Psoas muscle (tissue), 8 donors: ENCODE results near the gene BABAM1. TPM values are rescaled to one million over a fixed set of nuclear protein-coding genes. Genes with fewer than 3 reads are reported as not detected.
A peak's percentile ranks its signal among the peaks of the same experiment; 100 is the strongest.
"Not testable (repeated sequence)": the region's sequence is repeated elsewhere in the genome, so short reads cannot be mapped to it uniquely, and the experiment has no call there.

Experiments used
- ATAC-seq, 4 donors: fragments of 200-7000 bp; cut with Tn5 transposase; one replicate each; pipeline ENCODE4 v1.9.1; 2020; ENCODE audit warnings: moderate library complexity in 3 of 4, mild to moderate bottlenecking in 2 of 4
- DNase-seq, 2 donors: peaks; one replicate each; pipeline ENCODE4 v3.0.0-alpha.2; 2020
- H3K27ac ChIP-seq: fragments of 200-600 bp; one replicate; pipeline ENCODE4 v1.8.0; 2022
- H3K27me3 ChIP-seq, 3 donors: fragments of 200-600 bp in 1 of 3; one replicate each; pipeline versions ENCODE4 v1.6.1 to v1.8.0; 2013 to 2022; ENCODE audit warnings: low read length in 2 of 3, mild to moderate bottlenecking in 2 of 3, moderate library complexity in 1 of 3; ENCODE audit not compliant: insufficient read depth in 3 of 3
- H3K36me3 ChIP-seq, 2 donors: fragments of 200-600 bp in 1 of 2; one replicate each; pipeline versions ENCODE4 v1.6.1 to v1.8.0; 2013 to 2022; ENCODE audit warnings: low read depth in 1 of 2, mild to moderate bottlenecking in 1 of 2, moderate library complexity in 1 of 2; ENCODE audit not compliant: insufficient read depth in 1 of 2
- H3K4me1 ChIP-seq: fragments of 200-600 bp; one replicate; pipeline ENCODE4 v1.8.0; 2022
- H3K4me3 ChIP-seq: fragments of 200-600 bp; one replicate; pipeline ENCODE4 v1.8.0; 2022; ENCODE audit warnings: mild to moderate bottlenecking
- H3K9me3 ChIP-seq: fragments of 200-600 bp; one replicate; pipeline ENCODE4 v1.8.0; 2022
- WGBS, 3 donors: extraction: QIAGEN DNeasy Blood & Tissue Kit; methylation state at CpG; one replicate each; pipeline versions ENCODE4 v1.1.6 to v1.1.7; 2013; 5-methylcytosine and 5-hydroxymethylcytosine counted together
- intact Hi-C, 2 donors: fragments of 100-400 bp; cut with DNase I; formaldehyde crosslinking; loops; one replicate each; pipeline versions ENCODE4 v1.11.0 to v1.14.2; 2022
- polyA plus RNA-seq, 3 donors: library from polyadenylated mRNA; stranded (reverse); fragments of 200-250 nt; gene quantifications; one replicate each; pipeline ENCODE4 v1.2.3, GENCODE V29; 2013
- total RNA-seq, 4 donors: library from RNA; stranded (reverse); fragmentation: NEBNext Ultra II Directional in 2 of 4; extraction: Animal tissue kit (Norgen Biotek cat#: 25700) in 2 of 4; gene quantifications; one replicate each; pipeline versions ENCODE4 v1.2.1 to v1.2.4, GENCODE V29; 2021 to 2023
- TF ChIP-seq, protein P1 (sequence below): fragments of 200-600 bp; IDR thresholded peaks from one replicate; pipeline ENCODE4 v1.8.0; 2022; ENCODE audit warnings: antibody characterized with exemption
- donor health status: healthy with polysubstance abuse.
- donor health status: DM: no; HTN: no; CAD: no; lungs with moderate emphysema.
- donor health status: Bipolar disorder and iron deficiency.
- donor health status: healthy.
- donor health status: DM: yes; HTN: yes; CAD: no.
- donor health status: DM: no; HTN: no; CAD: no.
- donor health status: DM: no; HTN: no; CAD: no.
- donor health status: DM: yes; HTN: yes; CAD: no.

BABAM1 gene
- total and polyA plus RNA-seq, 7 donors = 70.0 to 145 (median 90.7) TPM

DNA sequence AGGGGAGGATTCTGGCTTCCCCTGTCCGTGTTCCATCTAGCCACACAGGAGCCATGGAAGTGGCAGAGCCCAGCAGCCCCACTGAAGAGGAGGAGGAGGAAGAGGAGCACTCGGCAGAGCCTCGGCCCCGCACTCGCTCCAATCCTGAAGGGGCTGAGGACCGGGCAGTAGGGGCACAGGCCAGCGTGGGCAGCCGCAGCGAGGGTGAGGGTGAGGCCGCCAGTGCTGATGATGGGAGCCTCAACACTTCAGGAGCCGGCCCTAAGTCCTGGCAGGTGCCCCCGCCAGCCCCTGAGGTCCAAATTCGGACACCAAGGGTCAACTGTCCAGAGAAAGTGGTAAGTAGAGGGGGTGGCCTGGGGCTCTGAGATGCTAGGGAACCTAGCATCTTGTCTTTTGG is 1.5 kb downstream of the BABAM1 start:
- TF ChIP-seq, protein P1, sequence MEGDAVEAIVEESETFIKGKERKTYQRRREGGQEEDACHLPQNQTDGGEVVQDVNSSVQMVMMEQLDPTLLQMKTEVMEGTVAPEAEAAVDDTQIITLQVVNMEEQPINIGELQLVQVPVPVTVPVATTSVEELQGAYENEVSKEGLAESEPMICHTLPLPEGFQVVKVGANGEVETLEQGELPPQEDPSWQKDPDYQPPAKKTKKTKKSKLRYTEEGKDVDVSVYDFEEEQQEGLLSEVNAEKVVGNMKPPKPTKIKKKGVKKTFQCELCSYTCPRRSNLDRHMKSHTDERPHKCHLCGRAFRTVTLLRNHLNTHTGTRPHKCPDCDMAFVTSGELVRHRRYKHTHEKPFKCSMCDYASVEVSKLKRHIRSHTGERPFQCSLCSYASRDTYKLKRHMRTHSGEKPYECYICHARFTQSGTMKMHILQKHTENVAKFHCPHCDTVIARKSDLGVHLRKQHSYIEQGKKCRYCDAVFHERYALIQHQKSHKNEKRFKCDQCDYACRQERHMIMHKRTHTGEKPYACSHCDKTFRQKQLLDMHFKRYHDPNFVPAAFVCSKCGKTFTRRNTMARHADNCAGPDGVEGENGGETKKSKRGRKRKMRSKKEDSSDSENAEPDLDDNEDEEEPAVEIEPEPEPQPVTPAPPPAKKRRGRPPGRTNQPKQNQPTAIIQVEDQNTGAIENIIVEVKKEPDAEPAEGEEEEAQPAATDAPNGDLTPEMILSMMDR = no peak
- Histone ChIP-seq H3K27me3 (no peaks in the 10 kb centered on the region), H3K36me3 (peaks cover 3 to 45% of the 10 kb centered on the region in 2 donors), H3K9me3 (no peaks in the 10 kb centered on the region), H3K4me3 (no peak overlapping the region), H3K4me1 (peaks cover 7% of the 10 kb centered on the region), H3K27ac (no peak overlapping the region)
- ATAC-seq = no peak
- intact Hi-C loops = no loop called here
- DNase-seq = no peak
- WGBS, 3 donors = 89 to 91% (median 91%) methylated on average over 13 of the region's 13 CpGs

DNA sequence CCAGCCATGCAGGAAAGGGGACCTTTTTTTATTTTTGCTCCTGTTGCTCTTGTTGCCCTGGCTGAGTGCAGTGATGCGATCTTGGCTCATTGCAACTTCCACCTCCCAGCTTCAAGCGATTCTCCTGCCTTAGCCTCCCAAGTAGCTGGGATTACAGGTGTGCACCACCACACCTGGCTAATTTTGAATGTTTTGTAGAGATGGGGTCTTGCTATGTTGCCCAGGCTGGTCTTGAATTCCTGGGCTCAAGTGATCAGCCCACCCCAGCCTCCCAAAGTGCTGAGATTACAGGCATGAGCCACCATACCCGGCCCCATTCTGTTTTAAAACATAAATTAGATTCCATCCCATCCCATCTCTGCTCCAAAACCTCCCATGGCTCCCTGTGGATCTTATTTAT is 7.6 kb downstream of the BABAM1 start:
- intact Hi-C loops, H3K4me3 ChIP-seq, H3K4me1 ChIP-seq, ATAC-seq, H3K9me3 ChIP-seq, DNase-seq, H3K27me3 ChIP-seq, H3K27ac ChIP-seq: not testable (repeated sequence)
- peaks cover 10 to 91% of the 10 kb centered on the region in 2 donors for H3K36me3 ChIP-seq
- WGBS, 3 donors = 96 to 98% (median 98%) methylated on average over 3 of the region's 3 CpGs

DNA sequence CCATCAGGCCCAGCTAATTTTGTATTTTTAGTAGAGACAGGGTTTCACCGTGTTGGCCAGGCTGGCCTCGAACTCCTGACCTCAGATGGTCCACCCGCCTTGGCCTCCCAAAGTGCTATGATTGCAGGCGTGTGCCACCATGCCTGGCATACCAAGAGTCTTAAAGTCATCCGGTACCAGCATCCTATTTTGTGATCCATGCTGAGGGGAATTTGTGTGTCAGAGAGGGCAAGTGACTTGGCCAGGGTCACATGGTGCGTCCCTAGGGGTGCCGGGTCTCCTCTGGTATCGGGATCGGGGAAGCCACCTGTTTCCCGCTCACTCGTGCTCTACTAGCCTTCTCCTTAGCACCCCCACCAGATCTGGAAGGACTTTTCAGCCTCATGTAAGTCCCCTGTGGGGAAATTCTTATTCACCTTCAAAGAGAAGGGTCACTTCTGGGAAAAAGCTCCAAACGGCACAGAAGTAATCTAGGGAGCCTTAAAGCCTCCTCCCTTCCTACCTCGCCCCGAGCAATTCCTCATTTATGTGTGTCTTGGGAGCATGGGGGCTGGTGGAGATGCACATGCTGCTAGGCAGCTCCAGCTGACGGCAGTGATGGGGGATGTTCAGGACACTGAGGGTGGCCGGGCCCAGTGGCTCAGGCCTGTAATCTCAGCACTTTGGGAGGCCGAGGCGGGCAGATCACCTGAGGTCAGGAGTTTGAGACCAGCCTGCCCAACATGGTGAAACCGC is 8.4 kb downstream of the BABAM1 start:
- Histone ChIP-seq H3K27me3 (no peaks in the 10 kb centered on the region), H3K36me3 (peaks cover 10 to 86% of the 10 kb centered on the region in 2 donors), H3K9me3 (no peaks in the 10 kb centered on the region), H3K27ac (no peak overlapping the region), H3K4me1 (no peaks in the 10 kb centered on the region), H3K4me3 (no peak overlapping the region)
- ATAC-seq = no peak
- WGBS, 3 donors = 80 to 90% (median 86%) methylated on average over 19 of the region's 19 CpGs
- intact Hi-C loops = no loop called here
- TF ChIP-seq, protein P1 = no peak
- DNase-seq = no peak

DNA sequence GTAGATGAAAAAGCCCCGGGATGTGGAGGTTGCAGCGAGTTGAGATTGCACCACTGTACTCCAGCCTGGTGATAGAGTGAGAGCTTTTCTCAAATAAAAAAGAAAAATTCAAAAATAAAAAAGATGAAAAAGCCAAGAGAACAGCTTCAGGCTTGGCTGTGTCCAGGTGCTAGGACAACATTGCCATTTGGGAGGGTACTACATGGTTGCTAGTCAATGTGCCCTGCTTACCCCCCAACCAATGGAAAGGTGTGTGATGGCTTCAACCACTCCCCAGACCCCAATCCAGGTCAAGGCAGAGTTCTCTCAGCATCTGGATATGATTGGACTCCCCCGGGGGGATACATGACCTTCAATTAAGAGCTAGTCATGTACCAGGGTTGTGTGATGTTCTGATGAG is 12.2 kb downstream of the BABAM1 start:
- Histone ChIP-seq H3K4me3 (no peak overlapping the region), H3K27ac (no peak overlapping the region), H3K27me3 (peaks cover 0 to 16% (median 7%) of the 10 kb centered on the region in 3 donors), H3K4me1 (peaks cover 4% of the 10 kb centered on the region), H3K9me3 (no peaks in the 10 kb centered on the region), H3K36me3 (peaks cover 0 to 49% of the 10 kb centered on the region in 2 donors)
- 64 to 86% (median 75%) methylated on average over 3 of the region's 3 CpGs for WGBS, 3 donors
- TF ChIP-seq, protein P1 = no peak
- intact Hi-C loops = no loop called here
- ATAC-seq = no peak
- DNase-seq = no peak

DNA sequence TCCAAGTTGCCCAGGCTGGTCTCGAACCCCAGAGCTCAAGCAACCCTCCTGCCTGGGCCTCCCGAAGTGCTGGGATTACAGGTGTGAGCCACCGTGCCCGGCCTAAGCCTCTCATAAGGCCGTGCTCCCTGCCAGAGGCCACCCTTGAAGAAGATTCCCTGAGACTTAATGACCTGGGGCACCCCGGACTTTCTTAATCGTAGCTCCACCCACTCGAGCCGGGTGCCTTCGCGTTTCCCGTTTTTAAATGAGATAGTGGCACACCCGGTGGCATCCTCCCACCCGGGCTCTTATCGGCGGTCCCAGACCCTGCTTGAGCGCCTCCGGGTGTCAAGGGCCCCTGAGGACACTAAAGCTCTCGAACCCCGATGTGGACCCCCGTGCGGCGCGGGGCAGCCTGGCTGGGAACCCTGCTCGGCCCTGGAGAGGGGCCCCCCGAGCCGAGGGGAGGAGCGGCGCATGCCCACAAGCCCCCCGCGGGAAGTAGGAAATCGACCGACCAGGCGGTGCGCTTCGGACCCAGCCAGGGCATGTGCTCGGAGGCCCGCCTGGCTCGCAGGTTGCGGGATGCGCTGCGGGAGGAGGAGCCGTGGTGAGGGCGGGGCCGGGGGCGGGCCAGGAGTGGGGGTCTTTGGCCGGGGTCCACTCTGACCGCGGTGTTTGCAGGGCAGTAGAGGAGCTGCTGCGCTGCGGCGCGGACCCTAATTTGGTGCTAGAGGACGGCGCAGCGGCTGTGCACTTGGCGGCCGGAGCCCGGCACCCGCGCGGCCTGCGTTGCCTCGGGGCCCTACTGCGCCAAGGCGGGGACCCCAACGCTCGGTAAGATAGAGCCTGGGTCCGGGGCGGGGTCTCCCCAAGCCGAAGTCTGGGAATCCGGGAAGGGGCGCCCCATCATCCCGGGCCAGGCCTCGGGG is 14.4 kb downstream of the BABAM1 start, which contains the start of gene ANKLE1:
TSS of gene ANKLE1 (plus strand) at position 511 of the 914 bp plus-strand sequence. CDS start at position 531, 20 bp downstream.
- DNase-seq (peak in 1 of 2 donors; percentile 67), ATAC-seq (peak; percentile 15 to 46 (median 33))
- Histone ChIP-seq H3K4me3 (peak within 1 kb of the TSS; percentile 51), H3K36me3 (peaks cover 0 to 28% of the 10 kb centered on the region in 2 donors), H3K27me3 (peaks cover 0 to 16% (median 7%) of the 10 kb centered on the region in 3 donors), H3K9me3 (no peaks in the 10 kb centered on the region), H3K27ac (no peak within 1 kb of the TSS), H3K4me1 (peaks cover 4% of the 10 kb centered on the region)
- whole genome bisulfite sequencing, 3 donors = 7 to 10% (median 7%) methylated on average over 51 to 75 of the region's 75 CpGs
- TF ChIP-seq, protein P1 = no peak
- intact Hi-C loops = loop anchor here (1.0 to 5.0 kb wide), 4 partner anchors 77 to 215 kb away; no protein-coding TSS in a partner anchor
